CD4-positive, alpha-beta T cell (primary cell): ENCODE data around the gene PSMA7. TPM values are rescaled to one million over a fixed set of nuclear protein-coding genes. Genes with fewer than 3 reads are reported as not detected.

Experiments used
- ATAC-seq: fragments of 200-7000 bp; cut with Tn5 transposase; one replicate; pipeline ENCODE4 v1.10.0; 2022; ENCODE audit warnings: mild to moderate bottlenecking; ENCODE audit not compliant: poor library complexity
- CTCF ChIA-PET: fragments of 350-600 bp; sonication (Branson Sonifier 250); formaldehyde crosslinking; loops from one replicate; lab custom pipeline; 2021; ENCODE audit warnings: antibody characterized with exemption, inconsistent platforms; lab: Charles Lee
- POLR2A ChIA-PET: fragments of 350-600 bp; sonication (Branson Sonifier 250); formaldehyde crosslinking; loops from one replicate; lab custom pipeline; 2021; ENCODE audit warnings: antibody characterized with exemption, inconsistent platforms; lab: Charles Lee
- DNase-seq, 14 experiments: peaks; one replicate each; pipeline ENCODE4 v3.0.0-alpha.2; 2013 to 2020; ENCODE audit warnings: mixed read lengths in 2 of 14
- H3K27ac ChIP-seq, 2 donors: one replicate each; pipeline versions ENCODE4 v1.5.1 to v1.7.0; 2013; ENCODE audit warnings: low read length in 2 of 2, low read depth in 1 of 2, mild to moderate bottlenecking in 1 of 2
- H3K27me3 ChIP-seq, 2 experiments: 1 replicate in 1 of 2; 2 replicates in 1 of 2; pipeline versions ENCODE4 v1.6.1 to v1.7.0; 2013; ENCODE audit warnings: low read length in 2 of 2, control low read depth in 1 of 2, mild to moderate bottlenecking in 1 of 2, moderate library complexity in 1 of 2; ENCODE audit not compliant: insufficient read depth in 2 of 2, control insufficient read depth in 1 of 2
- H3K36me3 ChIP-seq: one replicate; pipeline ENCODE4 v1.6.1; 2013; ENCODE audit warnings: low read length, control low read depth; ENCODE audit not compliant: insufficient read depth
- H3K4me1 ChIP-seq: one replicate; pipeline ENCODE4 v1.6.1; 2013; ENCODE audit warnings: low read length, control low read depth; ENCODE audit not compliant: insufficient read depth
- H3K4me3 ChIP-seq: one replicate; pipeline ENCODE4 v1.5.1; 2013; ENCODE audit warnings: mild to moderate bottlenecking, low read length, moderate library complexity
- H3K9me3 ChIP-seq, 2 experiments: 1 replicate in 1 of 2; 2 replicates in 1 of 2; pipeline versions ENCODE4 v1.6.1 to v1.7.0; 2013; ENCODE audit warnings: low read length in 2 of 2, mild to moderate bottlenecking in 2 of 2, control low read depth in 1 of 2, moderate library complexity in 1 of 2; ENCODE audit not compliant: control insufficient read depth in 1 of 2, insufficient read depth in 1 of 2
- H3K27ac Mint-ChIP-seq: one replicate; pipeline ENCODE4 v1.8.0; 2020; ENCODE audit warnings: mixed read lengths
- H3K27me3 Mint-ChIP-seq: one replicate; pipeline ENCODE4 v1.8.0; 2021; ENCODE audit warnings: mixed read lengths
- H3K36me3 Mint-ChIP-seq: one replicate; pipeline ENCODE4 v1.8.0; 2021; ENCODE audit warnings: low read depth, mixed read lengths
- H3K4me1 Mint-ChIP-seq: one replicate; pipeline ENCODE4 v1.8.0; 2021; ENCODE audit warnings: low read depth, mixed read lengths
- H3K4me3 Mint-ChIP-seq: one replicate; pipeline ENCODE4 v1.8.0; 2020; ENCODE audit warnings: mild to moderate bottlenecking, mixed read lengths
- H3K9me3 Mint-ChIP-seq: one replicate; pipeline ENCODE4 v1.8.0; 2020; ENCODE audit warnings: mixed read lengths
- CTCF ChIP-seq: fragments of 200-600 bp; IDR thresholded peaks from one replicate; pipeline ENCODE4 v1.8.0; 2022; ENCODE audit warnings: antibody characterized with exemption, mild to moderate bottlenecking
- intact Hi-C, 2 experiments: fragments of 100-400 bp; cut with DNase I in 1 of 2; cut with micrococcal nuclease in 1 of 2; formaldehyde crosslinking; loops; one replicate each; pipeline versions ENCODE4 v1.15.1 to v1.9.0; 2023 to 2025; cut with DNase I, micrococcal nuclease
- total RNA-seq, 174 experiments: library from RNA in 2 of 174; stranded (reverse) in 2 of 174; gene quantifications; one replicate each; pipeline ENCODE4 v1.2.3 and lab custom pipeline; 2021 to 2026

The PSMA7 gene
- total RNA-seq, 2 experiments from 2014 or later = 150 to 158 TPM

DNA sequence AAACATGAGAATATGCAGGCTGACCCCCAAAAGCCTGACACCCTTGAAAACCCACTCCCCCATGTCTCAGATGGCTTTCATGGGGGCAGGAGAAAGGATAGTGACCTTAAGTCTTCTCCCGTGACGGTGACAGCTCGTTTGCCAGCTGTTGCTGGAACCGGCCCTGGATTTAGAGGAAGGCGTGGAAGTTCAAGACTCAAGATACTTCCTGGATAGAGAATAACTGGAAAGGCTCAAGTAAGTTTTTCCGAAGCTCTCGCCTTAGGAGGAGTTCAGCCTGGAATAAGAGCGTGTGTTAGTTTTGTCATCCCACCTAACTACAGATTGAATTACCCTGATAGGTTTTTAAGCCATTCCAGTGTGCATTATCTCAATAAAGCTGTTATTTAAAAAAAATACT, 28.1 kb upstream of the PSMA7 start:
- H3K4me3 Mint-ChIP-seq = no peak overlapping the region

DNA sequence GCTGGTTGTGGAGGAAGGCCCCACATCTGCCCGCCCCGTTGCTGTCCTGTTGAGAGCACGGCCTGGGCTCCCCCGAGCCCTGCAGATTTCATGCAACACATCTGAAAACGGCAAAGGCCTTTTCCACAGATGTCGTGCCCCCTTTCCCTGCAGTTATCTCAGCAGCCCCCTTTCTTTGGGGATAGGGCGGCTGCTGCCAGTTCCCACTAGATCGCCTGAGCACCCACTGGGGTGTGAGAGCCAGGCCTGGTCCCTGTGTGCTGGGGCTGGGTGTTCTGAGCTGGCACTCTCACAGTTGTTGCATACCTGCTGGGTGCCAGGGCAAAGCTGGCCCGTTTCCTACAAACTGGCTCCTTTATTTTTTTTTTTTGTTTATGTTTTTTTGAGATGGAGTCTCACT, 27.3 kb upstream of the PSMA7 start:
- Histone ChIP-seq H3K27me3 (no peaks in the 10 kb centered on the region), H3K4me1 (no peaks in the 10 kb centered on the region), H3K9me3 (no peaks in the 10 kb centered on the region), H3K4me3 (no peak overlapping the region), H3K36me3 (peaks cover 20% of the 10 kb centered on the region), H3K27ac (no peak overlapping the region)
- no peak overlapping the region for H3K27ac Mint-ChIP-seq
- CTCF ChIA-PET = no interaction called here
- H3K4me3 Mint-ChIP-seq = no peak overlapping the region
- no peaks in the 10 kb centered on the region for H3K27me3 Mint-ChIP-seq
- no peaks in the 10 kb centered on the region for H3K4me1 Mint-ChIP-seq
- H3K9me3 Mint-ChIP-seq = no peaks in the 10 kb centered on the region
- H3K36me3 Mint-ChIP-seq = peaks cover 26% of the 10 kb centered on the region
- no peak for TF ChIP-seq CTCF
- DNase-seq (no peak), ATAC-seq (no peak)
- POLR2A ChIA-PET = no interaction called here
- intact Hi-C loops = no loop called here

More for the DNA sequence above, 28.1 kb upstream of the PSMA7 start:
- H3K27me3 Mint-ChIP-seq = no peaks in the 10 kb centered on the region
- Histone ChIP-seq H3K27me3 (no peaks in the 10 kb centered on the region), H3K36me3 (peaks cover 16% of the 10 kb centered on the region), H3K9me3 (no peaks in the 10 kb centered on the region), H3K4me3 (no peak overlapping the region), H3K27ac (no peak overlapping the region), H3K4me1 (no peaks in the 10 kb centered on the region)
- ATAC-seq = no peak
- no peak overlapping the region for H3K27ac Mint-ChIP-seq
- no peaks in the 10 kb centered on the region for H3K4me1 Mint-ChIP-seq
- peaks cover 23% of the 10 kb centered on the region for H3K36me3 Mint-ChIP-seq
- ChIA-PET POLR2A (no interaction called here), CTCF (no interaction called here)
- no peaks in the 10 kb centered on the region for H3K9me3 Mint-ChIP-seq
- TF ChIP-seq CTCF = no peak
- no peak for DNase-seq
- intact Hi-C loops = no loop called here

GRCh38 chr20:62168890-62169435, 25.8 kb upstream of the PSMA7 start:
- peaks cover 29% of the 10 kb centered on the region for H3K36me3 ChIP-seq
- Mint-ChIP-seq H3K27ac (no peak overlapping the region), H3K36me3 (peaks cover 29% of the 10 kb centered on the region), H3K4me3 (no peak overlapping the region), H3K9me3 (no peaks in the 10 kb centered on the region), H3K27me3 (no peaks in the 10 kb centered on the region), H3K4me1 (no peaks in the 10 kb centered on the region)
- no peaks in the 10 kb centered on the region for H3K9me3 ChIP-seq
- CTCF ChIA-PET = no interaction called here
- intact Hi-C loops = no loop called here
- H3K4me3 ChIP-seq = no peak overlapping the region
- no peak for TF ChIP-seq CTCF
- POLR2A ChIA-PET = no interaction called here
- H3K27me3 ChIP-seq = no peaks in the 10 kb centered on the region
- DNase-seq (no peak), ATAC-seq (no peak)
- no peaks in the 10 kb centered on the region for H3K4me1 ChIP-seq
- H3K27ac ChIP-seq = no peak overlapping the region
